Stomach (tissue), 4 donors: Measurements from ENCODE around the gene DMXL2.

Source experiments
- EP300 ChIP-seq: sonication (generic); formaldehyde crosslinking; IDR thresholded peaks from one replicate; pipeline ENCODE4 v1.6.1; 2017; ENCODE audit warnings: antibody characterized with exemption
- POLR2A ChIP-seq, 4 donors: fragments of 450-650 bp; IDR thresholded peaks; one replicate each; pipeline ENCODE4 v1.6.1; 2016; ENCODE audit warnings: antibody characterized with exemption in 4 of 4, control low read depth in 2 of 4, mild to moderate bottlenecking in 1 of 4, moderate library complexity in 1 of 4
- POLR2AphosphoS5 ChIP-seq, 3 donors: sonication (generic); formaldehyde crosslinking; IDR thresholded peaks; one replicate each; pipeline ENCODE4 v1.6.1; 2016; ENCODE audit warnings: antibody characterized with exemption in 3 of 3
- TF ChIP-seq, protein P1 (sequence below), 7 experiments: fragments of 450-650 bp in 4 of 7; fragments of 200-600 bp in 3 of 7; sonication (generic) in 3 of 7; IDR thresholded peaks; one replicate each; pipeline ENCODE4 v1.5.1; 2016 to 2019; ENCODE audit warnings: antibody characterized with exemption in 7 of 7, control low read depth in 2 of 7, mild to moderate bottlenecking in 1 of 7

GRCh38 chr15:51580982-51581381 lies 41.6 kb downstream of the DMXL2 start:
- TF ChIP-seq, protein P1, sequence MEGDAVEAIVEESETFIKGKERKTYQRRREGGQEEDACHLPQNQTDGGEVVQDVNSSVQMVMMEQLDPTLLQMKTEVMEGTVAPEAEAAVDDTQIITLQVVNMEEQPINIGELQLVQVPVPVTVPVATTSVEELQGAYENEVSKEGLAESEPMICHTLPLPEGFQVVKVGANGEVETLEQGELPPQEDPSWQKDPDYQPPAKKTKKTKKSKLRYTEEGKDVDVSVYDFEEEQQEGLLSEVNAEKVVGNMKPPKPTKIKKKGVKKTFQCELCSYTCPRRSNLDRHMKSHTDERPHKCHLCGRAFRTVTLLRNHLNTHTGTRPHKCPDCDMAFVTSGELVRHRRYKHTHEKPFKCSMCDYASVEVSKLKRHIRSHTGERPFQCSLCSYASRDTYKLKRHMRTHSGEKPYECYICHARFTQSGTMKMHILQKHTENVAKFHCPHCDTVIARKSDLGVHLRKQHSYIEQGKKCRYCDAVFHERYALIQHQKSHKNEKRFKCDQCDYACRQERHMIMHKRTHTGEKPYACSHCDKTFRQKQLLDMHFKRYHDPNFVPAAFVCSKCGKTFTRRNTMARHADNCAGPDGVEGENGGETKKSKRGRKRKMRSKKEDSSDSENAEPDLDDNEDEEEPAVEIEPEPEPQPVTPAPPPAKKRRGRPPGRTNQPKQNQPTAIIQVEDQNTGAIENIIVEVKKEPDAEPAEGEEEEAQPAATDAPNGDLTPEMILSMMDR (IDR thresholded peaks at IDR 0.05), result no peak
- TF ChIP-seq EP300 (no peak), POLR2A (IDR thresholded peaks at IDR 0.05) (no peak), POLR2AphosphoS5 (IDR thresholded peaks at IDR 0.05) (no peak)
